G401.6 (cell line): Measurements from ENCODE around the gene PDGFD.

Experiments
- FAIRE-seq: peaks from 2 replicates; lab custom pipeline; 2012; peaks lifted over from hg19 to GRCh38; lab: Jason Lieb, UNC

Gene PDGFD

DNA sequence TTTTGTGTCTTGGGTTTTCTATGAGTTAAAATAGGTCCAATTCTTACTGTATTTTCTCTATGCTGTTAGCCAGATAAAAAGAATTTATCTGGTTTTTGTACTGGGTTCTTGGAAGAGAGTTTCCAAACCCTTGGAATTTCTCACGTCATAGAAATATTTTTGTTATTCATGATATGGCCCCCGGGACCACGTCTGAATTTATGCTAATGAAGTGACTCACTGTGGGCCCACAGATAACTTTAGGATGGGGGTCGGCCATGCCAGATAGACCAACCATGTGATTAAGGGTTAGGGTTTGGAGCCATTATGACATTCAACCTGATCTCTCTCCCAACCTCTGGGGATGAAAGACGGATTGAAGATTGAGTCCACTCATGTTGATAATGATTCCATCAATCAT, 163.1 kb downstream of the PDGFD start:
- no peak for FAIRE-seq

DNA sequence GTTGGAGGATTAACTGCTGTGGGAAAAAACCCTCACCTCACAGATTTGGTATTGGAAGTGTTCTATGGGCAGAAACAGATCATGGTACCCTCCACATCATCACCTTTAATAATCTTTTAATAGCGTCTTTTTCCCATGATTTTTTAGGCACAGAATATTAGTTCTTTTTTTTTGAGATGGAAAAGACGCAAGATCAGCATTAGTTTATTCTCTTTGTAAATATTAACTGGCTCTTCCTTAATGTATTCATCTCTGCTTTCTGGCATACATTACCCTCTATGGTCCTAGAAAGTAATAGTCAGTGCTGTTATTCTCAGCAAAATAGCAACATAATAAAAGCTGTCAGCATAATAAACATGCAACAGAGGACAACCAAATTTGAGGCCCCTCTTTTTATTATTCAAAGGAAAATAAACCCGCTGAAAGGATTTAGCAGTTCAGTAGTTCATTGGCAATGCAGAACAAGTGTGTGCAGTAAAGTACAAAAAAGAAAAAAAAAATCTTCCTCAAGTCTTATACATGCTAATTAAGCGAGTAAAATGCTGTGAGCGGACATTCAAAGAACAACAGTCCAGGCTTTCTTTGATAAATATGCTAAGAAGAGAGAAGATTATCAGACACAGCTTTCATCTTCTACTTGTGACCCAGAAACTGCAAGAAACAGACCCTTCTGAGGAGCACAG, 165.0 kb downstream of the PDGFD start:
- no peak for FAIRE-seq

DNA sequence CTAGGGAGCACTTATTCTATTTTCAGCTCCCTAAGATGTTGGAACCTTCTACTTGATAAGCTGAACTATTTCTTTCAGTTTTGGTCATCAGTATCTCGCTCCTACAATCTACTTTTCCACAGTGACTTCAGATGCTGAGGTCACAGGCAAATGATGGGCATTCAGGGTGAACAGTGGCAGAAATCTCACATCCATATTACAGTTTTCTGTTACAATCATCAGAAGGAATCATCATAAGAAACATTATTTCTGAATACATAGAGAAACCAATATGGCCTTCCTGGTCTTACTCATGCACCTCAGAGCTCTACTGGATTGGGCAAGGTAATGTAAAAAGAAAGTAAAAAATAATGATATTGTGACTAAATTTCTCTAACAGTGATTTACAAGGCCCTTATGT, 166.9 kb downstream of the PDGFD start:
- no peak for FAIRE-seq

DNA sequence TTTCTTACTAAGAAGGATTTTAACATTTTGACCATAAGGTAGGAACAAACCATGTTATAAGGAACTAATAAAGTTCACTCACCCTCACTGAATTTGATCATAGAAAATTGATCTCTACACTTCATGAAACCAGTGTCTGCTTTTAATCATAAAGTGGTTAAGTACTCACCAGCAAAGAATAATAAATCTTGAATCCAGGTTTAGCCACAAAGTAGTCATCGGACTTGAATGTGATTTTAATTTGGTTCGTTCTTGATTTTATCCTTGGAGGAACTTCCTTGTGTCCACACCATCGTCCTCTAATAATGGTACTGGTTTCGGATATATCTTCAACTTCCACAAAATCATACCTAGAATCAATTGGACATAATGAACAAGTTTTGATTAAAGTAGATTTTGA, 168.1 kb downstream of the PDGFD start:
- FAIRE-seq: no peak

DNA sequence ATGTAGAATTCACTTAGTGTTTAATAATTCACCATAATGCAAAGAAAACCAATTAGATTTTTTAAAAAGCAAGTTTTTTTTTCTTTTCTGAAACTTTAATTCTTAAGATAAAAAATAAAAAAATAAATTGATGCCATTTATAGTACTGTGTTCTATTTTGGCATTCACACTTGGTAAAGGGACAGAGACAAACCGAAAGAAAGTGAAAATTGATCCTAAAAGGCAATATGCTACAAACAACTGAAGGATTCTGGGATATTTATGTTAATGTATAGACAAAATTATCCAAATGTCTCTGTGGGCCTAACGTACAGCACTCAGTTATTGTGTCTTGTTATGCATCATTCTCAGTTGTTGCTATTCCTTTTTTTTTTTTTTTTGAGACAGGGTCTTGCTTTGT, 169.4 kb downstream of the PDGFD start:
- FAIRE-seq: no peak

DNA sequence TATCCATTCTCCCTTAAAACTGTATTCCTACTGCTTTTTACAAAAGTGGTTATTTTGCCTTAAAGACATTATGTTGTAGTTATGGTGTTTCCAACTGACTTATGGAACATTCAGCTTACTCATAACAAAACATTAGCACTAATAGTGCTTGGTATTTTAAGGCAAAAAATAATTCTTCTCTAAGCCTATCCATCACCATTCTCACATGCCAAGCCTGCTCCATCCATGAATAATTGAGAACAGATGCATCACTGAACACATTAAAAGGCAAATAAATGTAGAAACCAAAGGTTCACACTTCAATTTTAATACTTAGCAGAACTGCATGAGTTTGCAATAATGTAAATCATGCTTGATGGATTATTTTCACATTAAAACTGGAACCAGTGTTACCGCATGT, 169.9 kb downstream of the PDGFD start:
- no peak for FAIRE-seq

DNA sequence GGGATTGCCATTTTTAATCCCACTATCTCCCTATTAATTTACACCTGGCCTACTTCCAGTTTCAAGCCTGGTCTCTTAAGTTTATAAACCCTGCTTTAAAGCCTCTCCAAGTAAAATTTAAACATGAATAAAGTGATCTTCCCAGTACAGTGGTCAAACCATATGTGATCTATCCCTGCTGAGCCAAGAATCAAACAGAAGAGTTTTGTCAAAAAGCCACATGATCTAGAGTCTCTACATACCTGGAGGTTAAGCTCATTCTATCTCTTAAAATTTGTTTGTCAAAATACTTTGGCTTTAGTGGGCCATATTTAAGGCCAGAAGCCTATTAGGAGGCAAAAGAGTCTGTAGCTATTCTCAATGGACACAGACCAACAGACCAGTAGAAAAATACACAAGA, 170.4 kb downstream of the PDGFD start:
- FAIRE-seq: no peak

DNA sequence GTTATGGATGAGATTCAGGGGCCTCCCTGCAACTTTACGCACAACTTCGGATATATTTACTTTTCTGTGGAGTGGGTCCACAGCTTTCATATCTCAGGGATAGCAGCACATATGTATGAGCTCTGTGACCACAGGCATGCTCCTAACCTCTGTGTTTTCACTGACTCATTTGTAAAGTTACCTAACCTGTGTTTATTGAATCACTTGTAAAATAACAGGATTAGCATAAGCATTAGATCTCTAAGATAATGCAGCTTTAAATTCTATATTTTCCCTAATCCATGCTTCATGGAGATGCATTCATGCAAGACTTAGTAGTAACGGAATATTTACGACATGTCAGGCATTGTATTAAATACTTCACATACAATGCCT, 175.4 kb downstream of the PDGFD start:
- FAIRE-seq: no peak

DNA sequence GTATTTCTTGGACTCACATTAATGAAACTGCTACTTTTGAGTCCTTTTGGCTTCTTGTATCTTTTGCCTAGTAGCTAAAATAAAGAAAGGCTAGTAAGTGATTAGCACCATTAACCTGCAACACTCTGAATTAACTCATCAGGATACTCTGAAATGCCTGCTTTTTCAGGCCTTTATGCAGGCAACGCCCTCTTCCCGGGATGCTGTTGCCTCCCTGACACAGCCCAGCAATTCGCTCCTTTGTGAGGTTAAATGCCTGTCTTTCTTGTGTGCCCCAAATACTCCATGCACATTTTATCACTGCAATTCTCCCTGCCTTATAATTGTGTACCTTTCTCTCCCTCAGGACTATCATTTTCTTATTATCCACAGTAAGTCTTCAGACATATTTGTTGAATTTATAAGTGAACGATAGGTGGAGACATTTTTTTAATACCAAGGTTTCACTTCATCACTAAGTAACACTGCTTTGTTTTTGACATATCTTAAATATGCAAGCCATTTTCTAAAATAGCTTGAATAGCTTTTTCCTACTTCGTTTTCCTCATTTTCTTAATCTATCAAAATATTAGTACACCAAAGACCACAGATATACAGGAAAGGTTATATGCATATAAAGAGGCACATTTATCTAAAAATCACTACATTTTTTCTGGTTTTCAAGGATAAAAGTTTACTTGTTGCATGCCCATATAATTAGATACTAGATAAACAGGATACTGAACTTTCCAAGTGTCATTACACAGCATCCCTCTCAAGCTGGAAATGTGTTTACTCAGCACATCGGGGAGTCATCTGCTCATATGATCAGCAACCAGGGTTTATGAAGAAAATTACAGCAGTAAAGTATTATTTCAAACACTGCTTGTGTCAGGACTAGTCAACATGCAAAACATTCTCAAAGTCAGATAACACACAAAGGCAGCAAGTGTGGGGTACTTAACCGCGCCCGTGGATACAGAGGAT, 176.0 kb downstream of the PDGFD start:
- FAIRE-seq: no peak

DNA sequence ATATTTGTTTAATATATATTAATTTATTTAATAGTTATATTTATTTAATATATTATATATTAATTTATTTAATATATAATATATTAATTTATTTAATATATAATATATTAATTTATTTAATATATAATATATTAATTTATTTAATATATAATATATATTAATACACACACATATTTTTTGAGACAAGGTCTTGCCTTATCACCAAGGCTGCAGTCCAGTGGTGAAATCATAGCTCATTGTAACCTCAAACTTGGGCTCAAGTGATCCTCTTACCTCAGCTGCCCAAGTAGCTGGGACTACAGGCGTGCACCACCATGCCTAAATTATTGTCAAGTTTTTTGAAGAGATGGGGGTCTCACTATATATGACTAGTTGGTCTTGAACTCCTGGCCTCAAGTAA, 178.9 kb downstream of the PDGFD start:
- no peak for FAIRE-seq

DNA sequence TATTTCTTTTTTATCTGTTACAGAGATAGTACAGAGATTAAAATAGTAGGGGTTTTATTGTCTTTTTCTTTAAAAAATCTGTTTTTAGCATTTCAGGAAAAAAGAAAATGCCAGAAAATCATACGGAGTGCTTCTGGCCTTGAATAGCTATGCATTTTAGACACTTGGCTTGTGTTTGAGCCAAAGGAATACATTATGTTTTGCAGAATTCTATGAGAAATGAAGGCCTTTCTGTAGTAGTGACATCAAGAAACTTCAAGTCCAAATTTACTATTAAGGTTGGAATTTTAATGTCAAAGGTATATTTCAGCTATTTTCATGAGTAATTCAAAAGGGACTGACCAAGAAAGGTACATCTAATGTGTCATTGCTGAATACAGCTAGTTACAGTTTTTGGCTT, 183.8 kb downstream of the PDGFD start:
- no peak for FAIRE-seq

DNA sequence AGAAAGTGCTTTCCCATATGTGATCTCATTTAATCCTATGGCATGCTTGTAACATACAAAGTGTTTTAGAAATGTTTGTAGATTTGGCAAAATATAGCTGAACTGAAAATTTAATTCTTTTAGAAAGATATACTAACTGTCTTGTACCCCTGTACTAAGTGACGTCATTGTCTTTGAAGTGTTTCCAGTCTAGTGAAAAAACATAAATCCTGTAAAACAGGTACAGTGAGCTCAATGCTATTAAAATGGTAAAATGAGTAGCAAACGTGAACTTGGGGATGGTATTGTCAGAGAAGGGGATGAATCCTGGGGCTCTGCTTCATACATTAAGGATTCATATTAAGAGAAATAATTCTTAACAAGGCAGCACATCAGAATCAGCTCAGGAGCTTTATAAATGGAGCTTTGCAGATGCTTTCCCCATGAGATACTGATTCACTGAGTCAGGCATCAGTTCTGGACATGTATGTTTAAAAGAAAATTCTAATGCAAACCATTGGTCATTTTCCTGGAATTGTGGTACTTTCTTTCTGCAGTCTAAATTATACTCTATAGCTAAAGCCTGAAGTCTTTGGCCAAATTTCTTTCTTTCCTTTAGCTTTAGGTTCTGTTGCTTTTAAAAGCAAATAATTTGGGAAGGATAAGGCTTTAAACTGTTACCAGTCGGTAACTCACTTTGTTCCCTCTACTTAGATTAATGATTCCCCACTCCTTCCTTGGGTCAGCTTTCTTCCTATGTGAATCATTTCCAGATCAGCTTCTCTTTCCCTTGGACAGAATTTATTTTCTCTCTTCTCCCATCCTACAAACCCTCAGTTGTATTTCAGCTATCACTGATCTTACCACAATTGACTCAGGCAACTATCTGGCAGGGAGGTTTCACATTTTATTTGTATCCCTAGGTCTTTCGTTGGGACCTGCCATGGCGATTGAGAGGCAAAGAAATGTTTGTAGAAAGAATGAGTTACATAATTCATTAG, 185.0 kb downstream of the PDGFD start:
- FAIRE-seq: no peak

DNA sequence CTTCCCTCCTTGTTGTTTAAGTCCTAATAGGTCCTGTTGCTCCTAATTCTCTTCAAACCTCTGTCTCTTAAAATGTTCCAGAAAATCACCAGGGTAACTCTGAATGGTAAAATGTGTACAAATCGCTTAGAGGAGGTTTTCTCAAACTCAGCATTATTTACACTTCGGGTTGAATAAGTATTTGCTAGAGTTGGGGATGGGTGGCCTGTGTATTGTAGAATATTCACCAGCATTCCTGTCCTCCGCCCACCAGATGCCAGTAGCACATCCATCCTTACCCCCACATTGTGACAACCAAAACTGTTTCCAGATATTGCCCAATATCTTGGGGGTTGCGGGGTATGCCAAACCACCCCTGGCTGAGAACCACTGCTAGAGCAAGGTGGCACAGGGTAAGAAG, 191.9 kb downstream of the PDGFD start:
- FAIRE-seq: no peak

DNA sequence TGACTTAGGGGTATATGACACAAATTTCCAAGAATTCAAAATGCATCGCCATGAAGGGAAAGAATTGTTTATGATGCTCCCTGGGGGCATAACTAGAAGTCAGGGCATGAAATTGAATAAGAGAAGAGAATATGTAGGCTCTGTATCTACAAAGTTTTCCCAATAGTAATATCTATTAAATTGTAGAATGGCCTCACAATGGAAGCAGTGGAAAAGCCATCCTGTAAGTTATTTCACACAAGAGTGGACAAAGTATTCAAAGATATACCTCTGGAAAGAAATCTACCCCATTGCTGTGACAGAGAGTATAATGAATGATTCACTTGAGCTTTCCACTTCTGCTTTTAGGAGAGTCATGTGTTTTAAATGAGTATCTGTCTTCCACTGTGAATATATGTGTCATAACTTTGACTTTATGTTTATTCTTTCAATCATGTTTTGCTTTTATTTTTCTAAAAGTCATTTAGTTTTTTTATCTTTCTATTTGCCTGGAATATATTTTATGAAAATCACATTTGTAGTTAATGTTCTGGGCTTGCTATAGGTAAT, 193.2 kb downstream of the PDGFD start:
- no peak for FAIRE-seq

DNA sequence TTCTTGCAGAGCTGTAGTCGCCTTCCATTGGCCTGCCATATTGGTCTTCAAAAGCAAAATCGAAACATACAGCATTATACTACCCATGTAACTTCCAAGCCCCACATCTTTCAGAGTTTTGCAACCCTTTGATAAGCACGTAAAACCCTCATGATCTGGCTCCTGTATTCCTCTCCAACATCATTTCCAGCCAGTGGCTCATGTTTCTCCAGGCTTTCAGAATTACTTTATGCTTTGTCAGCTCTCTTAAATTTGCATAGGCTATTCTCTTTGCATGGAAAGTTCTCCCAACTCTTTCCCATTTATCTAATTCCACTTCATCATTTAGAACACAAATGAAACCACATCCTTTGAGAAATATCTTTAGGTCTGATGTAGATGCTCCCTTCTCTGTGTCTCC, 195.3 kb downstream of the PDGFD start:
- no peak for FAIRE-seq

DNA sequence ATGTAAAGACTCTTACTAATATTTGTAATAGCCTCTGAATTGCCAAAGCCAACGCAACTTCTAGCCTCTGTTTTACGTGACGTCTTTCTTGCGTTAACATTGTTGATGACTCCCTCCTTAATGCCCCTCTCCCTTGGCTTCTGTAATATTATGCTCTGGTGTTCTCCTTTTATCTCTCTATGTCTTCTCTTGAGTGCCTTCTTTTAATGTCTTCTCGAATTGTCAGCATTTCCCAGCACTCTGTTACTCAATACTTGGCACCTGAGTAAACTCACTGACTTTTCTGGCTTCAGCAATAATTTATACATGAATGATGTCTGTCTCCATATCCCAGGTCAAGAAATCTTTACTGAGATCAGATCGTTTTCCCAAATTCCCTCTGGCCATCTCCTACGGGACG, 196.0 kb downstream of the PDGFD start:
- no peak for FAIRE-seq

DNA sequence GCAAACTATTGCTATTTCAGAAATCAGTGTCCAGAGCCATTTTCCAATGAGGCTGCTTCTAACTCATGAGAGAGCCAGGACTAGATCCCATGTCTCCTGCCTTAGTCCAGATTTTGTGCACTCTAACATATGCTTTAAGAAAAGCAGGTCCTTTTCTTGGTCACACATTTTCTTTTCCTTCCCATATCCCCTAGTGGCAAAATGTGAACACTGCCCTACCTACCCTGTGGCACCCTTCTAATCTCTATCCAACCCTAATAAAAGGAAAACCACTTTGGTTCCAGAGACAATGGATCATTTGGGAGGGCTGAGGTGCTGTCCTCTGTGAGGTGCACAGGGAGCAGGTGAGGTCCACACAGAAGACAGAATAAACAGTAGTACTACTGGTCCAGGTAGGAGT, 199.6 kb downstream of the PDGFD start:
- FAIRE-seq: no peak

DNA sequence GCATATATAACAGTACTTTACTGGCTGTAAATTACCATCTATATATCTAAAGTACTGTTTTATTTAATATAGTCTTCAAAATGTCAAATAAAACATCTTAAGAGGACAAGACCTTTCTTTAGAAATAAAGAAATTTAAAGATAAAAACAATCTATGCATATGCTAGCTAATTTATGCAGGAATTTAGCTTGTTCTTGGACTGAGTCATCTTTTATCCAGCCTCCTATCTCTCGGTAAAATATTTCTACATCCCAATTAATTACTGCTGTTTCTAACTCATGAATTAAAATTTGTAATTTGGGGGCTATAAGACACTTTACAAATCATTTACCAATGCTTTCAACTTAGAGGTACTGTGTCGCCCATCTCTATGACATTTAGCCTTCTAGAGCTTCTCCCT, 200.3 kb downstream of the PDGFD start:
- FAIRE-seq: no peak

DNA sequence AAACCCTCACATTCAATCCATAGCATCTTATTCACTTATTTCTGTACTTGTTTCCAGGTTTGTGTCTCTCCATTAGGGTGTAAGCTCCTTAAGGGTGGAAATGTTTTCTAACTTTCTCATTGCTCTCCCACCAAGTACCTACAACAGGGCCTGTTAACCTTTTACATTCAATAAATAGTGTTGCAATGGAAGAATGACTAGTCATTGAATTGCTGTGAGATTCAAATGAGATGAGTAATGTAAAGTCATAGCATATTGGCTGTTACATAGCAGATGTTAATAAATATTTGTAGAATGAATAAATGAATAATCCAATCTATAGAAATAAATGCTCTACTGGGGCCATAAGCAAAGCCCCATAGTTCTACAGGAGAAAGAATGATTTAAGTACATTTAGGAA, 202.9 kb downstream of the PDGFD start:
- FAIRE-seq: no peak

DNA sequence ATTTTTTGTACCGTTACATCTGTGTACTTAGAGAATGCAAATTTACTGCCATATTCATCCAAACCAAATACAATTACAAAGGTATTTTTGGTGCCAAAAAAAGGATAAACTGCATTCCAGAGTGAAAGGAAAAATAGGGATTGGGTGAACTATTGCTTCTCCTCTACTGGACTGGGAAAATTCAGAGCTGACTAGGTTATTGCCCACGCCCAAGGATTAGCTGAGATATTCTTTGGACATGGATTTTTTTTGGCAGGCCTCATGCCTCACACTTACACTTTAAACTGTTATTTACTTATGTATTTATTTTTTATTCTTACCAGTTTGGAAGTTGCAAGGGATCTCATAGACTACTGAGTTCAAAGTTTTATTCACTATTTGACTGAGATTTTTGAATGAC, 203.8 kb downstream of the PDGFD start:
- FAIRE-seq: no peak

DNA sequence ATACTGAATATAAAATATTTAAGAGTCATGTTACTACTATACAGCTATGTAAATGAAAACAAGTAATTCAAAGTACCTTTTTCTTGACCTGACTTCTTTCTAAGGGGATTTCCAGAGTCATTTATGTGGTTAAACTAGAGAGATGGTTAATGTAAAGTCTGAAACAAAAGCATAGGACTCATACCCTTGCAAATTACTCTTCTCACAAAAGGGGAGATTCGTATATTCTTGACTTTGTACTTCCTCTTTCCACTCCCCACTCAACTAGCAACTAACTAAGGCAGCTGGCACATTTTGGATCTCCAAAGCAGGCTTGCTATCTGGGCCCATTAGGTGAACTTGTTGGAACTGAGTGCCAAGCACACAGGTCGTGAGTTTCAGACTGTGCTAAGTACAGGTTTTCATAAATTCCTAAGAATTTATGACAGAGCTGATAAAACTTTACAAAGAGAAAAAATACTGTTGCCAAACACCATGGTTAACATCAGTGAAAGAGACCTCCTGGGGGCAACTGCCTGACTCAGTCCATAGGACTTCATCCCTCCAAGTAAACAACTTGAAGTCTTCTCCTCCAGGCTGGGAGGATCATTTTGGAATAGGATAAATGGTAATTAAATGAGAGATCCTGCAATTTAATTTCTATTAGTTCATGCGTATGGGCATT, 204.5 kb downstream of the PDGFD start:
- FAIRE-seq: no peak
